Ecto neural progenitor cell (in vitro differentiated cells): ENCODE results near the gene IFNA7.
A peak's percentile ranks its signal among the peaks of the same experiment; 100 is the strongest.
"Not testable (repeated sequence)": the region's sequence is repeated elsewhere in the genome, so short reads cannot be mapped to it uniquely, and the experiment has no call there.

ENCODE experiments used
- DNase-seq: peaks from one replicate; pipeline ENCODE4 v3.0.0-alpha.2; 2018; ENCODE audit warnings: low spot score

Gene IFNA7

GRCh38 chr9:21202105-21202504 is at the start of gene IFNA7:
IFNA7 (minus strand) TSS chr9:21202205; CDS start chr9:21202165, 40 bp downstream.
- DNase-seq = not testable (repeated sequence)

DNA sequence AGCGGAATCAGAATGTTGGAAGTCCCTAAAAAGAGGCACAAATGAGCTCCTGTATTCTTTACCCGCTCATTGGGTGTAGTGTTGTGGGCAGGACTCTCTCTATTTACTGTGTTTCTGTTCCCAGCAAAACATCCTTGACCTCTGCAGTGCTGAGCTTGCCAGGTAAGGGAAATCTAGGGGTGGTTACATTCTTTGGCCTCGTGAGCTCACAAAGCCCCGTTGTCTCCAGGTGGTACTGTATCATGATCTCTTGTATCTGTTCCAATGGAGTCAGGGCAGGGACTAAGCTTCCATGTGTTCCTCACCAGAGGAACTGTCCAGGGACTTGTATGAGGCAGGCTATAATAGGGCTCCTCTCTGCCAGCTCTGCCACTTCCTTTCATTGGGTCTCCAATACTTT is 49.6 kb upstream of the IFNA7 start:
- DNase-seq = no peak

GRCh38 chr9:21251190-21251589 is 49.2 kb upstream of the IFNA7 start:
- no peak for DNase-seq

GRCh38 chr9:21244836-21245235 is 42.8 kb upstream of the IFNA7 start:
- no peak for DNase-seq

DNA sequence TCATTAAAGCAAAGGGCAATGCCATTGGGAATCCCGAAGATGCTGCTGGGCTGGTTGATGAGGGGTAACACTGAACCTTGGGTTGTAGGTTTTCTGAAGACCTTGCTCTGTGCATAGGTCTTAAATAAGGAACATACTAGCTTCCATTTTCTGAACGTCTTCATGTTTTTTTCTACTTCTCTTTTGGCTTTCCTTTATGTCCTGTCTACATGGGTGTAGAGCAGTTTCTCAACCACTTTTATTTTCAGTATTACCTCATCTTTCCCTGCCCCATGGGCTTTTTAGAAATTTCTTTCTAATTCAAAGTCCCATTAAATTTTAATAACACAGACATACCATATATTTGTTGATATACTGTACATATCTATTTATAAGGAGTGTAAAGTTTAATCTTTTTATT is 37.9 kb upstream of the IFNA7 start, which contains the start of gene IFNA14:
IFNA14 (minus strand) TSS at position 95 of the 400 bp plus-strand sequence; CDS start at position 25, 70 bp downstream.
- no peak for DNase-seq

- not testable (repeated sequence) for DNase-seq
These were observed 34.3 kb upstream of the IFNA7 start for GRCh38 chr9:21236360-21236714.

- not testable (repeated sequence) for DNase-seq
These were observed 33.7 kb upstream of the IFNA7 start for GRCh38 chr9:21235468-21236359.

GRCh38 chr9:21234153-21234687 is 32.2 kb upstream of the IFNA7 start:
- no peak for DNase-seq

GRCh38 chr9:21233258-21233657 is 31.3 kb upstream of the IFNA7 start:
- DNase-seq = no peak

DNA sequence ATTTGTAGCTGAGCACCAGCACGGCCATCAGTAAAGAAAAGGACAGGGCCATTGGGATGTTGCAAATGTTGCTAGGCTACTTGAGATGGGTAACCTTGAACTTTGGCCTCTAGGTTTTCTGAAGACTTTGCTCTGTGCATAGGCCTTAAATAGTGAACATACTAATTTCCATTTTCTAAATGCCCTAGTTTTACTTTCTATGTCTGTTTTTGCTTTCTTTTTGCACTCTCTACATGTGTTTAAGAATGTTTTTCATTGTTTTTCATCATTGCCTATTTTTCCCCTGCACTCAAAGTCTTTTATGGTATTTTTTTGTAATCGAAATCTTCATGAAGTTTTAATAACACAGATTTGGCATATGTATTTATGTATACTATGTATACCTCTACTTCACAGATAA is 26.1 kb upstream of the IFNA7 start, which contains the start of gene IFNA17:
IFNA17 (minus strand) TSS at position 101 of the 400 bp plus-strand sequence; CDS start at position 52, 49 bp downstream.
- no peak for DNase-seq

GRCh38 chr9:21217211-21217610 is 15.2 kb upstream of the IFNA7 start, which contains the start of gene IFNA16:
IFNA16 (minus strand) TSS chr9:21217311; CDS start chr9:21217305, 6 bp downstream.
- not testable (repeated sequence) for DNase-seq

- not testable (repeated sequence) for DNase-seq
These were observed 11.7 kb upstream of the IFNA7 start for GRCh38 chr9:21213411-21214326.

GRCh38 chr9:21212160-21212559 is 10.2 kb upstream of the IFNA7 start:
- DNase-seq = peak; percentile 36

- DNase-seq = not testable (repeated sequence)
These were observed 8.8 kb upstream of the IFNA7 start for GRCh38 chr9:21210782-21211181.

GRCh38 chr9:21210311-21210710 is 8.3 kb upstream of the IFNA7 start:
- DNase-seq = no peak

DNA sequence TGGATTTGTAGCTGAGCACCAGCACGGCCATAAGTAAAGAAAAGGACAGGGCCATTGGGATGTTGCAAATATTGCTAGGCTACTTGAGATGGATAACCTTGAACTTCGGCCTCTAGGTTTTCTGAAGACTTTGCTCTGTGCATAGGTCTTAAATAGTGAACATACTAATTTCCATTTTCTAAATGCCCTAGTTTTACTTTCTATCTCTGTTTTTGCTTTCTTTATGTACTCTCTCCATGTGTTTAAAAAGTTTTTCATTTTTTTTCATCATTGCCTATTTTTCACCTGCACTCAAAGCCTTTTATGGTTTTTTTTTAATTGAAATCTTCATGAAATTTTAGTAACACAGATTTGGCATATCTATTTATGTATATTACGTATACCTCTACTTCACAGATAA is 5.0 kb upstream of the IFNA7 start, which contains the start of gene IFNA10:
IFNA10 (minus strand) TSS at position 101 of the 400 bp plus-strand sequence; CDS start at position 55, 46 bp downstream.
- DNase-seq = not testable (repeated sequence)

GRCh38 chr9:21205204-21205603 is 3.2 kb upstream of the IFNA7 start:
- DNase-seq = no peak

GRCh38 chr9:21194867-21195776 is 6.9 kb downstream of the IFNA7 start:
- DNase-seq = not testable (repeated sequence)

DNA sequence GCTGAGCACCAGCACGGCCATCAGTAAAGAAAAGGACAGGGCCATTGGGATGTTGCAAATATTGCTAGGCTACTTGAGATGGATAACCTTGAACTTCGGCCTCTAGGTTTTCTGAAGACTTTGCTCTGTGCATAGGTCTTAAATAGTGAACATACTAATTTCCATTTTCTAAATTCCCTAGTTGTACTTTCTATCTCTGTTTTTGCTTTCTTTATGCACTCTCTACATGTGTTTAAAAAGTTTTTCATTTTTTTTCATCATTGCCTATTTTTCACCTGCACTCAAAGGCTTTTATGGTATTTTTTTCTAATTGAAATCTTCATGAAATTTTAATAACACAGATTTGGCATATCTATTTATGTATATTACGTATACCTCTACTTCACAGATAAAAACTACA is 14.5 kb downstream of the IFNA7 start, which contains the start of gene IFNA4:
IFNA4 (minus strand) TSS at position 101 of the 400 bp plus-strand sequence; CDS start at position 45, 56 bp downstream.
- DNase-seq = not testable (repeated sequence)
